Measurements from ENCODE around the gene DHX58. TPM values are rescaled to one million over a fixed set of nuclear protein-coding genes. Genes with fewer than 3 reads are reported as not detected.
"Not testable (repeated sequence)": the region's sequence is repeated elsewhere in the genome, so short reads cannot be mapped to it uniquely, and the experiment has no call there.

DHX58 gene
- total RNA-seq, 1 experiment from 2014 or later, result 9.7 TPM

GRCh38 chr17:42146911-42147607 lies 34.5 kb upstream of the DHX58 start:
- Histone ChIP-seq H3K36me3 (ENCODE audit: control insufficient read depth, insufficient read depth, low read length) (no peaks in the 10 kb centered on the region), H3K27me3 (ENCODE audit: control insufficient read depth, insufficient read depth, low read length) (no peaks in the 10 kb centered on the region), H3K9me3 (ENCODE audit: control insufficient read depth, insufficient read depth, low read depth, low read length) (no peaks in the 10 kb centered on the region), H3K27ac (ENCODE audit: low read length) (no peak overlapping the region), H3K4me3 (ENCODE audit: low read depth in 2 of 2, low read length in 2 of 2) (no peak overlapping the region), H3K4me1 (ENCODE audit: control insufficient read depth, insufficient read depth, low read length) (no peaks in the 10 kb centered on the region)
- in situ Hi-C loops (cut with HindIII; ENCODE audit: low pct_unique_long_range_greater_than_20kb, low sequenced_read_pairs), result no loop called here
- no TSS peak for BruUV-seq (replicated peaks)
- no peak for DNase-seq (ENCODE audit: low read depth, low spot score)
- no peak; the same call in 1 of the 2 replicates for ATAC-seq
- intact Hi-C loops (cut with micrococcal nuclease; ENCODE audit: unreplicated experiment), result no loop called here
- TF ChIP-seq TCF7L2 (IDR thresholded peaks at IDR 0.05; ENCODE audit: low read depth, low read length) (no peak), REST (IDR thresholded peaks at IDR 0.05; ENCODE audit: insufficient read depth in 1 of 2, low read depth in 2 of 2, low read length in 1 of 2) (no peak), SIN3A (IDR thresholded peaks at IDR 0.05; ENCODE audit: borderline replicate concordance, insufficient read depth, low read depth, low read length) (no peak), POLR2AphosphoS5 (IDR thresholded peaks at IDR 0.05; ENCODE audit: low read depth, low read length) (no peak)
- TF ChIP-seq, protein P1, sequence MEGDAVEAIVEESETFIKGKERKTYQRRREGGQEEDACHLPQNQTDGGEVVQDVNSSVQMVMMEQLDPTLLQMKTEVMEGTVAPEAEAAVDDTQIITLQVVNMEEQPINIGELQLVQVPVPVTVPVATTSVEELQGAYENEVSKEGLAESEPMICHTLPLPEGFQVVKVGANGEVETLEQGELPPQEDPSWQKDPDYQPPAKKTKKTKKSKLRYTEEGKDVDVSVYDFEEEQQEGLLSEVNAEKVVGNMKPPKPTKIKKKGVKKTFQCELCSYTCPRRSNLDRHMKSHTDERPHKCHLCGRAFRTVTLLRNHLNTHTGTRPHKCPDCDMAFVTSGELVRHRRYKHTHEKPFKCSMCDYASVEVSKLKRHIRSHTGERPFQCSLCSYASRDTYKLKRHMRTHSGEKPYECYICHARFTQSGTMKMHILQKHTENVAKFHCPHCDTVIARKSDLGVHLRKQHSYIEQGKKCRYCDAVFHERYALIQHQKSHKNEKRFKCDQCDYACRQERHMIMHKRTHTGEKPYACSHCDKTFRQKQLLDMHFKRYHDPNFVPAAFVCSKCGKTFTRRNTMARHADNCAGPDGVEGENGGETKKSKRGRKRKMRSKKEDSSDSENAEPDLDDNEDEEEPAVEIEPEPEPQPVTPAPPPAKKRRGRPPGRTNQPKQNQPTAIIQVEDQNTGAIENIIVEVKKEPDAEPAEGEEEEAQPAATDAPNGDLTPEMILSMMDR (IDR thresholded peaks at IDR 0.05), result no peak
- ChIA-PET CTCF (no interaction called here), POLR2A (no interaction called here)

DNA sequence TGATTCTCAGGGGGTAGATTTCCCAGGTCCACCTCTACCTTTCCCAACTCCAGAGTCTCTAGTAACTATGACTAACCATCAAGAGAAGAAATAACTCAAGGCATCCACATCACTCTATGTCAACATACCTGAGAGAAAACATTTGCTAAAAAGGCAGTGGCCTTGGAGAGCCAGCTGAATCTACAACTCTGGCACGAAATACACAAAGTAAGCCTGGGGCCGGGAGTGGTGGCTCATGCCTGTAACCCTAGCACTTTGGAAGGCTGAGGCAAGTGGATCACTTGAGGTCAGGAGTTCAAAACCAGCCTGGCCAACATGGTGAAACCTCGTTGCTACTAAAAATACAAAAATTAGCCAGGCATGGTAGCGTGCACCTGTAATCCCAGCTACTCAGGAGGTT lies 30.6 kb upstream of the DHX58 start:
- H3K36me3 ChIP-seq (ENCODE audit: control insufficient read depth, insufficient read depth, low read length); in situ Hi-C loops (cut with HindIII; ENCODE audit: low pct_unique_long_range_greater_than_20kb, low sequenced_read_pairs): not testable (repeated sequence)

DNA sequence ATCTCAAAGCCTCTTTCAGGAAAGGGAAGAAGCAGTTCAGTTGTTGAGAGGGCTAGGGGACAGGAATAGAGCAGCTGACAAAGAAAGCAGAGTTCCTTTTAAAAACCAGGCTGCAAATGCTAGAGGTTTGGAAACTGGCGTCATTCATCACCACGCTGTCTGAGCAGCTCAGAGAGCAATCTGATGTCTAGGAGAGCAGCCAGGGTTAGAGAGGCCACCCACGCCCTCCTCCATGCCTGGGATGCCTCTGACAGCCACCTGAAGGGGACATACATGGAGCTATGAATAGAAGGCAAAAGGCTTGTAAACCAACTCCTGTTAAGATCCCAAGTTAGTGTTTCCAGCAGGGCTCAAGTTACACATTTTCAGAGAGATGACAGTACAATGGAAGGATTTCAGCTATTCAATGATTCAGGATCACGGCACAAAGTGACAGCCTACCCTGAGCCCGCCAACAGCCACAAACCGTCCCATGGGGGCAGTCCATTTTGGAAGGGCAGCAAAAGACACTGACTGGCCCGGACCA lies 29.9 kb upstream of the DHX58 start:
- in situ Hi-C loops (cut with HindIII; ENCODE audit: low pct_unique_long_range_greater_than_20kb, low sequenced_read_pairs) (no loop called here), intact Hi-C loops (cut with micrococcal nuclease; ENCODE audit: unreplicated experiment) (no loop called here)
- Histone ChIP-seq H3K36me3 (ENCODE audit: control insufficient read depth, insufficient read depth, low read length) (no peaks in the 10 kb centered on the region), H3K27me3 (ENCODE audit: control insufficient read depth, insufficient read depth, low read length) (no peaks in the 10 kb centered on the region), H3K9me3 (ENCODE audit: control insufficient read depth, insufficient read depth, low read depth, low read length) (no peaks in the 10 kb centered on the region), H3K27ac (ENCODE audit: low read length) (no peak overlapping the region), H3K4me1 (ENCODE audit: control insufficient read depth, insufficient read depth, low read length) (no peaks in the 10 kb centered on the region), H3K4me3 (ENCODE audit: low read depth in 2 of 2, low read length in 2 of 2) (no peak overlapping the region)
- no peak for ATAC-seq
- ChIA-PET CTCF (no interaction called here), POLR2A (no interaction called here)
- no peak for DNase-seq (ENCODE audit: low read depth, low spot score)
- TF ChIP-seq SIN3A (IDR thresholded peaks at IDR 0.05; ENCODE audit: borderline replicate concordance, insufficient read depth, low read depth, low read length) (no peak), REST (IDR thresholded peaks at IDR 0.05; ENCODE audit: insufficient read depth in 1 of 2, low read depth in 2 of 2, low read length in 1 of 2) (no peak), POLR2AphosphoS5 (IDR thresholded peaks at IDR 0.05; ENCODE audit: low read depth, low read length) (no peak), TCF7L2 (IDR thresholded peaks at IDR 0.05; ENCODE audit: low read depth, low read length) (no peak)
- TF ChIP-seq, protein P1 (IDR thresholded peaks at IDR 0.05), result no peak
- BruUV-seq (replicated peaks), result no TSS peak

More for the DNA sequence above, 30.6 kb upstream of the DHX58 start:
- H3K4me1 ChIP-seq (ENCODE audit: control insufficient read depth, insufficient read depth, low read length); ATAC-seq; BruUV-seq (replicated peaks); intact Hi-C loops (cut with micrococcal nuclease; ENCODE audit: unreplicated experiment); CTCF ChIA-PET; H3K27ac ChIP-seq (ENCODE audit: low read length); DNase-seq (ENCODE audit: low read depth, low spot score); H3K9me3 ChIP-seq (ENCODE audit: control insufficient read depth, insufficient read depth, low read depth, low read length); H3K4me3 ChIP-seq (ENCODE audit: low read depth in 2 of 2, low read length in 2 of 2); H3K27me3 ChIP-seq (ENCODE audit: control insufficient read depth, insufficient read depth, low read length): not testable (repeated sequence)
- POLR2A ChIA-PET, result interaction anchor here (0.6 kb wide), 1 partner anchor 9 kb away, joined by 3 read pairs; no protein-coding TSS in a partner anchor
